ENCODE results near the gene MS4A18.

The MS4A18 gene

GRCh38 chr11:60791153-60791933 is 66.8 kb downstream of the MS4A18 start:
- no peak for DNase-seq

- no peak for DNase-seq
Measured at GRCh38 chr11:60792521-60792920, 68.0 kb downstream of the MS4A18 start.

Data from NCI-H510A (cell line).